Amygdala (tissue), 56 donors: ENCODE measurements around the gene TP53BP2.

Experiments used
- DNase-seq, 56 donors: peaks; one replicate each; lab custom pipeline; 2025; lab: John Stamatoyannopoulos, UW

The TP53BP2 gene

DNA sequence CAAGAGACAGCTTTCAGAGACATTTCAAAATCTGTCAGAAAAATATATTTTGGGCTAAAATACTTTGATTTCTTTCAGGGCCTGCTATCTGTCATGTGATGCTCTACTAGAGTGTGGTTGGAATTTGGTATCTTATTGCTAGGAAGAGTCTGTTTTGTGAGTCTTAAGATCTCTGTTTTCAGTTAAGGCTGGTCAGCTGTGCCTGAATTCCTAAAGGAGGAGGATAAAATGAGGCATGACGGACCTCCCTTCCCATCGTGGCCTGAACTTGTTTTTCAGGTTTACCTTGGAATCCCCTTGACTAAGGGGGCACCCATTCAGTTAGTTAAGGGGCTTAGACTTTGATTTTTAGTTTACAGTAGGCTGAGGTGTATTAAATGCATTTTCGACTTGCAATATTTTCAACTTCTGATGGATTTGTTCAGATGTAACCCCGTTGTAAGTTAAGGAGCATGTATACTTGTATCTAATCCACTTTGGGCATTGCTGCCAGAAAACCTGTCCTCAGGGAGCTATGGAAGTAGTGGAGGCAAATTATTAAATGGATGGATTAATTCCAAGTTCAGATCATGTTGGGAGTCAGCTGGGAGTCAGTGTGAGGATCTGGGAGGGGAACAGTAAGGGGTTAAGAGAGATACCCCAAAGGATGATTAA lies 115.1 kb downstream of the TP53BP2 start:
- no peak for DNase-seq

- no peak for DNase-seq
Observed at GRCh38 chr1:223729906-223730305, 115.8 kb downstream of the TP53BP2 start.
